ENCODE results near the gene PDF.
A peak's percentile ranks its signal among the peaks of the same experiment; 100 is the strongest.
"Not testable (repeated sequence)": the region's sequence is repeated elsewhere in the genome, so short reads cannot be mapped to it uniquely, and the experiment has no call there.

The PDF gene

GRCh38 chr16:69330286-69331109, at the start of gene PDF:
Gene PDF, minus strand, starts transcription at chr16:69330588. Its CDS starts 18 bp downstream, at chr16:69330570.
- DNase-seq (ENCODE audit: extremely low read depth in 1 of 2, low read depth in 1 of 2) = peak; percentile 77 to 84

DNA sequence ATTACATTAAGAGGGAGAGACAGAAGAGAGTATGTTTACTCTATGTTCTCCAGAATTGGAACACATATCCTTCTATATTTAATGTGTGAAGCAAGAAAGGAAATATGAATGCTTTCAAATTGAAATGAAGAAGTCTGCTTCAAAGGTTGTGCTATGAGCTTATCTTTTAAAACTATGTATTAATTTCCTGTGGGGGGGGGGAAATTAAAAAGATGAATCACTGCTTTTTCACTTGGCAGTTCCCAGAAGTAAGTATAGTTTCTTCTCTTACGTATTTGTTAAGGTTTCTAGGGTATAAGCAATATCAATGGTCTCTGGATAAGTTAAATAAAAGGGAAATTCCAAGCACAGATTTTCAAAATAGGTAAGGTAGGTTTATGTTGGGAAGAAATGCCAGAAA, 48.4 kb upstream of the PDF start:
- DNase-seq (ENCODE audit: extremely low read depth in 1 of 2, low read depth in 1 of 2) = no peak

- no peak for DNase-seq (ENCODE audit: extremely low read depth in 1 of 2, low read depth in 1 of 2)
Measured at GRCh38 chr16:69378036-69378435, 47.6 kb upstream of the PDF start.

DNA sequence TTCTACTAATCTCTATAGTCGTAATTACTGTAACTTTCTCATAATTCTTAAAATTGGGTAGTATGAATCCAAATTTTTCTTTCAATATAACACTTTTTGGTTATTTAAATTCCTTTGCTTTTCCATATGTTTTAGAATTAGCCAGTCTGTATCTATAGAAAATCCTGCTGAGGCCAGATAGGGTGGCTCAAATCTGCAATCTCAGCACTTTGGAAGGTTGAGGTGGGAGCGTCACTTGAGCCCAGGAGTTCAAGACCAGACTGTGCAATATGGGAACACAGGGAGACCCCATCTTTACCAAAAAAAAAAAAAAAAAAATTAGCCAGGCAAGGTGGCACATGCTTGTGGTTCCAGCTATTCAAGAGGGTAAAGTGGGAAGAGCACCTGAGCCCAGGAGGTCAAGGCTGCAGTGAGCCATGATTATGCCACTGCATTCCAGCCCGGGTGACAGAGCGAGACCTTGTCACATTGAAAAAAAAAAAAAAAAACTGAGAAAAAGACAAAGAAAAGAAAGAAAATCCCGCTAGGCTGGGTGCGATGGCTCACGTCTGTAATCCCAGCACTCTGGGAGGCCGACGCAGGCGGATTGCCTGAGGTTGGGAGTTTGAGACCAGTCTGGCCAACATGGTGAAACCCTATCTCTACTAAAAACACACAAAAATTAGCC, 46.1 kb upstream of the PDF start:
- DNase-seq (ENCODE audit: extremely low read depth in 1 of 2, low read depth in 1 of 2) = no peak

GRCh38 chr16:69373019-69373418, 42.6 kb upstream of the PDF start:
- DNase-seq (ENCODE audit: extremely low read depth in 1 of 2, low read depth in 1 of 2) = no peak

- no peak for DNase-seq (ENCODE audit: extremely low read depth in 1 of 2, low read depth in 1 of 2)
Measured at GRCh38 chr16:69371564-69371963, 41.2 kb upstream of the PDF start.

DNA sequence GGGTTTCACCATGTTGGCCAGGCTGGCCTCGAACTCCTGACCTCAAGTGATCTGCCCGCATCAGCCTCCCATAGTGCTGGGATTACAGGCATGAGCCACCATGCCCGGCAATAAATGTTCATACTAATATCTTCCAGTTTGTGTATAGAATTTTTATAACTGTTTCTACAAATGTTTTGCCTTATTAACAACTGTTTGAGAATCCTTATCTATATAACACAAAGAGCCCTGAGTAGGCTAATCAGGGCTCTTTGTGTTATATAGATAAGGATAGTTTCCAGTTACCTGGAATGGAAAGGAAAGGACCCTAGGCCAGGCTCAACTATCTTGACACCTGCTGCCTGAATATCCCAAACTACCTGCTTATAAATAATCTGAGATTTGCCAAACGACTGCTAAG, 38.5 kb upstream of the PDF start:
- DNase-seq (ENCODE audit: extremely low read depth in 1 of 2, low read depth in 1 of 2) = no peak

GRCh38 chr16:69367980-69368379, 37.6 kb upstream of the PDF start:
- no peak for DNase-seq (ENCODE audit: extremely low read depth in 1 of 2, low read depth in 1 of 2)

DNA sequence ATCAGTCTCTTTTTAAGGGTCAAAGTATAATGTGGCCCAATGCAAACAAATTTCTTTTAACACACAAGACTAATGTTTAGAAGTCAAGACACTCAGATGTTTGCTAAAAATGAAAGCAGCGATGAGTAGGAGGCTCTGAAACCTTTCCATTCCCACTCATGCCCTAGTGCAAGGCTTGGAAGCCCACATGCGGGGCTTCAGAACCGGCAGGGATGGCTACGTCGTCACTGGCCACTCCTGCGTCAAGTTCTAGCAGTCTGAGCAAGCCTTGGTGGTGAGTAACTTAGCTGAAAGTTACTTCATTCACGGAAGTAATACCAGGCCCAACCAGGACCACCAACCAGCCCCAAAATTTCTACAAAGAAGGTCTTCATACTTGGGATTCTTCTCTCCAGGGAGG, 36.0 kb upstream of the PDF start:
- peak in 1 of 2 donors; percentile 23 for DNase-seq (ENCODE audit: extremely low read depth in 1 of 2, low read depth in 1 of 2)

DNA sequence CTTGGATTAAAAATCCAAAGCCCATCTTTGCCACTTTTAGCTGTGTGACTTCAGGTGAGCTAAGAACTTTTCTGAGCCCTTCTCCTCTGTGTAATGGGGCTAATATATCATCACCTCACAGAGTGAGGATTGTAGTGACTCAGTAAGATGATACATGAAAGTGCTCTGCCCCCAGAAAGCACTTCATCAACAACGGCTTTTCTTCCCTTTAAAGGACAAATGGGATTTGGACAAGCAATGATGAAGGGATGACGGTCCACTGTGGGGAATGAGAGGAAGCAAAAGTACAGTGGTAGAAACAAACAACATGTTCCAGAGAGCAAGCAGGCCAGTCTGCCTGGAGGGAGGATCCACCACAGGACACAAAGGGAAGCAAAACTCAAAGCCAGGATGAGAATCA, 35.5 kb upstream of the PDF start:
- DNase-seq (ENCODE audit: extremely low read depth in 1 of 2, low read depth in 1 of 2) = no peak

- no peak for DNase-seq (ENCODE audit: extremely low read depth in 1 of 2, low read depth in 1 of 2)
Measured at GRCh38 chr16:69364088-69364487, 33.7 kb upstream of the PDF start.

GRCh38 chr16:69363281-69363717, 32.9 kb upstream of the PDF start:
- DNase-seq (ENCODE audit: extremely low read depth in 1 of 2, low read depth in 1 of 2) = no peak

DNA sequence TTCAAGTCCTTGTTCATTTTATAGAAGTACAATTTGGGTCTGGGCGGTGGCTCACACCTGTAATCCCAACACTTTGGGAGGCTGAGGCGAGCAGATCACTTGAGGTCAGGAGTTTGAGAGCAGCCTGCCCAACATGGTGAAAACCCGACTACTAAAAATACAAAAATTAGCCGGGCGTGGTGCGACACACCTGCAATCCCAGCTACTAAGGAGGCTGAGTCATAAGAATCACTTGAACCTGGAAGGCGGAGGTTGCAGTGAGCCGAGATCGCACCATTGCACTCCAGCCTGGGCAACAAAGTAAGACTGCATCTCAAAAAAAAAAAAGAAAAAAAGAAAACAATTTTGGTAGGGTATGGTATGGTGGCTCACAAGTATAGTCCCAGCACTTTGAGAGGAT, 29.7 kb upstream of the PDF start:
- DNase-seq (ENCODE audit: extremely low read depth in 1 of 2, low read depth in 1 of 2) = not testable (repeated sequence)

- no peak for DNase-seq (ENCODE audit: extremely low read depth in 1 of 2, low read depth in 1 of 2)
Measured at GRCh38 chr16:69351309-69352027, 21.1 kb upstream of the PDF start, which contains the start of gene TMED6. Gene TMED6, minus strand, starts transcription at chr16:69351786. Its CDS starts 33 bp downstream, at chr16:69351753.

GRCh38 chr16:69350536-69351133, 20.2 kb upstream of the PDF start:
- no peak for DNase-seq (ENCODE audit: extremely low read depth in 1 of 2, low read depth in 1 of 2)

DNA sequence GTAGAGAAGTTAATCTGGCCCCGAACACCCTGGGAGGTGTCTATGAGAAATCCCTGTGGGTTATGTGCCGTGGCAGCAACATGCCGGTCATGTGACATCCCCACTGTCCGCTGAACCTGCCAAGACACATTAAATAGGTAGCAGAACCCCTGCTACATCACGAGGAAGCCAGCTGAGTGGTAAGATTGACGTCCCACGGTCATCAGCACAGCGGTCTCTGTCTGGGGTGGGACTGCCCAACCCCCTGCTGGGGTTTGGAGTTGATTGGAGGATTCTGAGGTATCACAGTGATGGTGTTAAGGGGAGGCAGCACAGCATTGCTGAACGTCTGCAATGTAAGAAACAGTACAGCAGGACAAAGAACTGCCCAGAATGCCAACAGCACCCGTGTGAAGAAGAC, 19.1 kb upstream of the PDF start:
- no peak for DNase-seq (ENCODE audit: extremely low read depth in 1 of 2, low read depth in 1 of 2)

DNA sequence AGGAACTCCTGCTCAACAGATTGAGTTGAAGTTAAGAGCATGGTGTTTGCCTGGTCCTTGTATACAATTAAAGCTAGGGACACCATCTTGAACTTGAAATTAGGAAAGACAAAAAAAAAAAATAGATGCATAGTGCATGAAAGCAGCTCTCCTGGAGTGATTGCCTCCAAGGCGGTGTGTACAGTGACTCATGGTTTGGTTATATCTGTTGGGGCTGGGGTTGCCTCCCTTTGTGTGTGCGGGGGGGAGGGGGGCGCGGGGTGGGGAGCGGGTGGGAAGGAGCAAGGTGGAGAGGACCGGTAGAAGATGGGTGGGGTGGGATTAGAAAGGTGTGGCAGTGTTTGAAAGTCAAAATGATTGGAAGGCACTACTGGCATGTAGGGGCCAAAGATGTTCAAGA, 17.8 kb upstream of the PDF start:
- DNase-seq (ENCODE audit: extremely low read depth in 1 of 2, low read depth in 1 of 2) = no peak

- no peak for DNase-seq (ENCODE audit: extremely low read depth in 1 of 2, low read depth in 1 of 2)
Measured at GRCh38 chr16:69346683-69347082, 16.3 kb upstream of the PDF start.

DNA sequence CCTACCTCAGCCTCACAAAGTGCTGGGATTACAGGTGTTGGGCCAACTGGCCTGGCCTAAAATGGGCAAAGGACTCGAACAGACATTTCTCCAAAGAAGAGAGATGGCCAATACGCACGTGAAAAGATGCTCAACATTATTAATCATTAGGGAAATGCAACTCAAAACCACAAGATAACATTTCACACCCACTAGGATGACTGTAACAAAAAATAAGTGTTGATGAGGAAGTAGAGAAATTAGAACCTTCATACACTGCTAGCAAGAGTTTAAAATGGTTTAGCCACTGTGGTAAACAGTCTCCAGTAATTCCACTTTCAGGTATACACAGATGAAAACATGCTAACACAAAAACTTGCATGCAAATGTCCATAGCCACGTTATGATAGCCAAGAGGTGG, 15.5 kb upstream of the PDF start:
- DNase-seq (ENCODE audit: extremely low read depth in 1 of 2, low read depth in 1 of 2) = no peak

- no peak for DNase-seq (ENCODE audit: extremely low read depth in 1 of 2, low read depth in 1 of 2)
Measured at GRCh38 chr16:69344171-69344570, 13.8 kb upstream of the PDF start.

DNA sequence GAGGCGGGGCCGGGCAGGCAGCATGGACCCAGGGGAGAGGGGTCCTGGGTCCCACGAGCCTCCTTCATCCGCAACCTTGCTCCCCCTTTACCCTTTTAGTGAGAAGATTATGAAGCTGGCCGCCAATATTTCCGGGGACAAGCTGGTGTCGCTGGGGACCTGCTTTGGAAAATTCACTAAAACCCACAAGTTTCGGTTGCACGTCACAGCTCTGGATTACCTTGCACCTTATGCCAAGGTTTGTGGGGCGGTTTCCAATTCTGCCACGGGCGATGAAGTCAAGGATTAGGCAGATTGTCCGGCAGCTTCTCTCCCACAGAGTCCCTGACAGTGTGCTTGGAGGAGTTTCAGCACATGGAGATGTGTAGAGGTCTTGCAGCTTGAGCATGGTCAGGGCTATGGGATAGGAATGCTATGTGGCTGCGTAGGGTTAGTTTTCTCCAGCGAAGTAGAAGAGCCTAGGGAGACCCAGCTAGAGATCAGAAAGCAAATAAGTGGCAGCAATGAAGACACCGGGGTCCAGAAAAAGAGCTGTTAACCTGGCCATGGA, 9.8 kb upstream of the PDF start:
- peak in 1 of 2 donors; percentile 12 for DNase-seq (ENCODE audit: extremely low read depth in 1 of 2, low read depth in 1 of 2)

All from stimulated activated CD8-positive, alpha-beta memory T cell treated with anti-CD3 and anti-CD28 coated beads, Interleukin-7, amount 100 ng/mL, for 48 hours (primary cell).